Stomach (tissue), 4 donors: ENCODE data around the gene FOXN3.

ENCODE experiments used
- CTCF ChIP-seq, 7 experiments: fragments of 450-650 bp in 4 of 7; fragments of 200-600 bp in 3 of 7; sonication (generic) in 3 of 7; IDR thresholded peaks; one replicate each; pipeline ENCODE4 v1.5.1; 2016 to 2019; ENCODE audit warnings: antibody characterized with exemption in 7 of 7, control low read depth in 2 of 7, mild to moderate bottlenecking in 1 of 7
- POLR2AphosphoS5 ChIP-seq, 3 donors: sonication (generic); formaldehyde crosslinking; IDR thresholded peaks; one replicate each; pipeline ENCODE4 v1.6.1; 2016; ENCODE audit warnings: antibody characterized with exemption in 3 of 3

- TF ChIP-seq CTCF (IDR thresholded peaks at IDR 0.05) (no peak), POLR2AphosphoS5 (IDR thresholded peaks at IDR 0.05) (no peak)
These were observed 27.0 kb upstream of the FOXN3 start for GRCh38 chr14:89444044-89444443.
